ENCODE measurements around the gene KRTAP4-12. TPM values are rescaled to one million over a fixed set of nuclear protein-coding genes. Genes with fewer than 3 reads are reported as not detected.
"Not testable (repeated sequence)": the region's sequence is repeated elsewhere in the genome, so short reads cannot be mapped to it uniquely, and the experiment has no call there.

Gene KRTAP4-12
- total RNA-seq (2021; fragmentation: NEBNext Ultra II Directional; extraction: Animal tissue kit (Norgen Biotek cat#: 25700)): 1 to 10 TPM; 6.1 to 8.4 (median 6.7) TPM
- long read RNA-seq, partial matches to known transcripts: 0 of 4 reads
- long read RNA-seq, other reads (novel, unspliced or antisense): 0 of 4 reads

DNA sequence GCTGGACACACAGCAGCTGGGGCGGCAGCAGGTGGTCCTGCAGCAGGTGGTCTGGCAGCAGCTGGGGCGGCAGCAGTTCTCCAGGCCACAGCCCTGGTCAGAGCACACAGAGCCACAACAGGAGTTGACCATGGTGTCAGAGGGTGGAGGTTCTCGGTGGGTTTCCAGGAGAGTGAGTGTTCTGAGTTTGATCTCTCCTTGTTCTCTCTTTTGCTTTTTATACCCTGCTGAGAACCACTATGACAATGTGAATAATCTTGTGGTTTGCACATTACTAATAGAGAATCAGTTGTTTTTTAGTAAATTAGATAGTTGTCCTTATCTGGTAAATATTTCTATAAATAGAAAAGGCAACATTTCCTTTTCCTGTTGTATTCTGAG, at the start of gene KRTAP4-12:
Gene KRTAP4-12 (minus strand): TSS at position 192 of the 381 bp plus-strand sequence. CDS start 60 bp downstream, at position 132.
- H3K36me3 Mint-ChIP-seq (ENCODE audit: low read depth): peaks cover 35% of the 10 kb centered on the region
- H3K4me3 Mint-ChIP-seq: peak within 1 kb of the TSS; percentile 20; the same call in 1 of the 2 replicates
- H3K27ac Mint-ChIP-seq: peak within 1 kb of the TSS; percentile 76
- H3K4me1 Mint-ChIP-seq (ENCODE audit: low read depth): peaks cover 55% of the 10 kb centered on the region
- not testable (repeated sequence) for H3K27me3 Mint-ChIP-seq (ENCODE audit: insufficient read depth)
- peak; percentile 22 for DNase-seq
- H3K9me3 Mint-ChIP-seq: peaks cover 12% of the 10 kb centered on the region

DNA sequence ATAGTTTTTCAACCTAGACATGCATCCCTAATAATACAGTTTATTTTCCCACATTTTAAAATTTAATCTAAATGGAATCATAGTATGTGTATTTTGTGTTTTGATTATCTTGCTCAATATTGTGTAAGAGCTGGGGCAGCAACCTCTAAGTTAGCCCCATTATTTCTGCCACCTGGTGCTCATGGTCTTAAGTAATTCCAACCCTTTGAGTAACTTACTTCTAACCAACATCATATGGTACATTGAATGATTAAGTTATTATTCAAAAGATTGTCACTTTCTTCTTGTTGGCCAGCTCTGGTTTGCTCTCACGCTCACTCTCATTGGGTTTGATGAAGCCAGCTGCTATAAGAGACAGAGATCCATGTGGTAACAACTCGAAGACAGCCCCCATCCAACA, 47.9 kb upstream of the KRTAP4-12 start:
- no peaks in the 10 kb centered on the region for H3K9me3 Mint-ChIP-seq
- peaks cover 1% of the 10 kb centered on the region; the same call in 1 of the 2 replicates for H3K27me3 Mint-ChIP-seq (ENCODE audit: insufficient read depth)
- H3K36me3 Mint-ChIP-seq (ENCODE audit: low read depth): no peaks in the 10 kb centered on the region
- peaks cover 7% of the 10 kb centered on the region; the same call in 1 of the 2 replicates for H3K4me1 Mint-ChIP-seq (ENCODE audit: low read depth)
- H3K4me3 Mint-ChIP-seq: no peak overlapping the region
- H3K27ac Mint-ChIP-seq: no peak overlapping the region
- TF ChIP-seq, protein P1, sequence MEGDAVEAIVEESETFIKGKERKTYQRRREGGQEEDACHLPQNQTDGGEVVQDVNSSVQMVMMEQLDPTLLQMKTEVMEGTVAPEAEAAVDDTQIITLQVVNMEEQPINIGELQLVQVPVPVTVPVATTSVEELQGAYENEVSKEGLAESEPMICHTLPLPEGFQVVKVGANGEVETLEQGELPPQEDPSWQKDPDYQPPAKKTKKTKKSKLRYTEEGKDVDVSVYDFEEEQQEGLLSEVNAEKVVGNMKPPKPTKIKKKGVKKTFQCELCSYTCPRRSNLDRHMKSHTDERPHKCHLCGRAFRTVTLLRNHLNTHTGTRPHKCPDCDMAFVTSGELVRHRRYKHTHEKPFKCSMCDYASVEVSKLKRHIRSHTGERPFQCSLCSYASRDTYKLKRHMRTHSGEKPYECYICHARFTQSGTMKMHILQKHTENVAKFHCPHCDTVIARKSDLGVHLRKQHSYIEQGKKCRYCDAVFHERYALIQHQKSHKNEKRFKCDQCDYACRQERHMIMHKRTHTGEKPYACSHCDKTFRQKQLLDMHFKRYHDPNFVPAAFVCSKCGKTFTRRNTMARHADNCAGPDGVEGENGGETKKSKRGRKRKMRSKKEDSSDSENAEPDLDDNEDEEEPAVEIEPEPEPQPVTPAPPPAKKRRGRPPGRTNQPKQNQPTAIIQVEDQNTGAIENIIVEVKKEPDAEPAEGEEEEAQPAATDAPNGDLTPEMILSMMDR (IDR thresholded peaks at IDR 0.05): no peak
- no peak for DNase-seq

DNA sequence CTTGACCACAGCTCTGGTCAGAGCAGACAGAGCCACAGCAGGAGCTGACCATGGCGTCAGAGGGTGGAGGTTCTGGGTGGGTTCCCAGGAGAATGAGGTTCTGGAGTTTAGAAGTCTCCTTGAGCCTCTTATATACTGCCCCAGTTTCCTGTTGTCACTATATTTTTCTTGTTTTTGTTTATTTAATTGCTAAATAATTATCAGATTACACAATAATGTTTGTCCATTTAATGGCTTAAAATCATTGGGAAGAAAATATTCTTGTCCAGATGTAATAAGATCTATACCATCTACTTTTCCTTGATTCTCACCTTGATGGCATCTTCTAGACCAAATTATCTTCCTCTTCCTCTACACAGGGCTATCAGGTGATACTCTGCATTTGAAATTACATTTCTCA, 44.1 kb upstream of the KRTAP4-12 start, which contains the start of gene KRTAP4-3:
Gene KRTAP4-3 (minus strand): TSS at position 101 of the 400 bp plus-strand sequence. CDS start 49 bp downstream, at position 52.
- TF ChIP-seq, protein P1 (IDR thresholded peaks at IDR 0.05): no peak
- H3K4me3 Mint-ChIP-seq: no peak within 1 kb of the TSS

DNA sequence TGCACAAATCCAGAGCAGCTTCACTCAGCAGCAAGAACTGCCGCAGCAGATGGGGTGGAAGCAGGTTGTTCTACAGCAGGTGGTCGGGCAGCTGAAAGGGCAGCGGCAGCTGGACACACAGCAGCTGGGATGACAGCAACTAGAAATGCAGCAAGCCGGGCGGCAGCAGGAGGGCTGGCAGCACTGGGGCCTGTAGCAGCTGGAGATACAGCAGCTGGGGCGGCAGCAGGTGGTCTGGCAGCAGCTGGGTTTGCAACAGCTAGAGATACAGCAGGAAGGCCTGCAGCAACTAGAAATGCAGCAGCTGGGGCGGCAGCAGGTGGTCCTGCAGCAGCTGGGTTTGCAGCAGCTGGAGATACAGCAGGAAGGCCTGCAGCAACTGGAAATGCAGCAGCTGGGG, 43.6 kb upstream of the KRTAP4-12 start:
- Mint-ChIP-seq H3K9me3 (no peaks in the 10 kb centered on the region), H3K36me3 (ENCODE audit: low read depth) (no peaks in the 10 kb centered on the region), H3K4me3 (no peak overlapping the region), H3K27ac (no peak overlapping the region), H3K27me3 (ENCODE audit: insufficient read depth) (no peaks in the 10 kb centered on the region; the same call in 1 of the 2 replicates), H3K4me1 (ENCODE audit: low read depth) (peaks cover 18% of the 10 kb centered on the region)
- no peak for DNase-seq
- TF ChIP-seq, protein P1 (IDR thresholded peaks at IDR 0.05): no peak

More for the DNA sequence above, 44.1 kb upstream of the KRTAP4-12 start, which contains the start of gene KRTAP4-3:
- no peak within 1 kb of the TSS for H3K27ac Mint-ChIP-seq
- H3K36me3 Mint-ChIP-seq (ENCODE audit: low read depth): no peaks in the 10 kb centered on the region
- no peaks in the 10 kb centered on the region for H3K9me3 Mint-ChIP-seq
- no peaks in the 10 kb centered on the region; the same call in 1 of the 2 replicates for H3K27me3 Mint-ChIP-seq (ENCODE audit: insufficient read depth)
- peaks cover 16% of the 10 kb centered on the region for H3K4me1 Mint-ChIP-seq (ENCODE audit: low read depth)
- no peak for DNase-seq

DNA sequence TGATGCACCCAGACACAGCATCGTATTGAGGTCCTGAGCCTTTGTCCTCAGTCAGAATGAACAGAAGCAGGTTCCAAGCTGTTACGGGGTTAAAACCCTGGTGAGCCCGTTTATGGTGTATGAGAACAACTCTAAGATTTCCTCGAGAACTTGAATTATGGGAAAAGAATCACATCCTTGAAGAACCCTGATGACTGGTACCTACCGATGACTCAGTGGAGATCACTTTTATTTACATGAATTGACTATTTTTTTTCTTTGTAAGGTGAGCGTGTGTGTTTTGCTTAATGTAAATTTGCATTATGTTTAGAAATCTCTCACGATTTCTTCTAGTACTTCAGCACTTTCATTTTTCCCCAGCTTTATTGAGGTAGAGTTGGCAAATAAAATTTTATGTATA, 39.8 kb upstream of the KRTAP4-12 start:
- H3K4me1 Mint-ChIP-seq (ENCODE audit: low read depth): peaks cover 12% of the 10 kb centered on the region
- H3K27ac Mint-ChIP-seq: no peak overlapping the region
- H3K27me3 Mint-ChIP-seq (ENCODE audit: insufficient read depth): peaks cover 1% of the 10 kb centered on the region; the same call in 1 of the 2 replicates
- H3K9me3 Mint-ChIP-seq: no peaks in the 10 kb centered on the region
- TF ChIP-seq, protein P1 (IDR thresholded peaks at IDR 0.05): no peak
- H3K36me3 Mint-ChIP-seq (ENCODE audit: low read depth): no peaks in the 10 kb centered on the region
- H3K4me3 Mint-ChIP-seq: peak overlapping the region; percentile 12; the same call in 1 of the 2 replicates
- DNase-seq: no peak

DNA sequence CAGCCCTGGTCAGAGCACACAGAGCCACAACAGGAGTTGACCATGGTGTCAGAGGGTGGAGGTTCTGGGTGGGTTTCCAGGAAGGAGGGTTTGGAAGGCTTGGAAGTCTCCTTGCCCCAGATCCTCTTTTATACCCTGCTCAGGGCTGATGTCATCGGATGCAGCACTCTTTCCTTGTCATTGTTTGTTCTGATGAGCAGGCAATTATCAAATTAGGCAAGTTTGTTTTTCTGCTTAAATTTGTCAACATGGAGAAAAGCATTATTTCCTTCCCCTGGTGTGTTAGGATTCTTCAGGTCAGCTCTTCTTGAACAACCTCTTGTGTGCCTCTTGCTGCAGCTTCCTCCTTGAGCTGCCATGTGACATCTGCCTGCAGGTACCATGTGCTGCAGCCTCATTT, 36.7 kb upstream of the KRTAP4-12 start, which contains the start of gene KRTAP4-4:
Gene KRTAP4-4 (minus strand): TSS at position 101 of the 400 bp plus-strand sequence. CDS start 57 bp downstream, at position 44.
- Mint-ChIP-seq H3K36me3 (ENCODE audit: low read depth) (no peaks in the 10 kb centered on the region), H3K27ac (no peak within 1 kb of the TSS), H3K9me3 (no peaks in the 10 kb centered on the region), H3K4me3 (no peak within 1 kb of the TSS), H3K4me1 (ENCODE audit: low read depth) (peaks cover 14% of the 10 kb centered on the region), H3K27me3 (ENCODE audit: insufficient read depth) (peaks cover 3% of the 10 kb centered on the region)
- no peak for DNase-seq
- TF ChIP-seq, protein P1 (IDR thresholded peaks at IDR 0.05): no peak

DNA sequence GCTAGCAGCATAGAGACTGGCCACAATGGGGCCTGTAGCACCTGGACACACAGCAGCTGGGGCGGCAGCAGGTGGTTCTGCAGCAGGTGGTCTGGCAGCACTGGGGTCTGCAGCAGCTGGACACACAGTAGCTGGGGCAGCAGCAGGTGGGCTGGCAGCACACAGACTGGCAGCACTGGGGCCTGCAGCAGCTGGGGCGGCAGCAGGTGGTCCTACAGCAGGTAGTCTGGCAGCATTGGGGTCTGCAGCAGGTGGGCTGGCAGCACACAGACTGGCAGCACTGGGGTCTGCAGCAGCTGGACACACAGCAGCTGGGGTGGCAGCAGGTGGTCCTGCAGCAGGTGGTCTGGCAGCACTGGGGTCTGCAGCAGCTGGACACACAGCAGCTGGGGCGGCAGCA, 36.2 kb upstream of the KRTAP4-12 start:
- H3K4me1 Mint-ChIP-seq (ENCODE audit: low read depth): peaks cover 17% of the 10 kb centered on the region
- not testable (repeated sequence) for DNase-seq; H3K27me3 Mint-ChIP-seq (ENCODE audit: insufficient read depth); H3K36me3 Mint-ChIP-seq (ENCODE audit: low read depth); H3K4me3 Mint-ChIP-seq; H3K27ac Mint-ChIP-seq; H3K9me3 Mint-ChIP-seq

All from HFFc6 (cell line).